Hepatocyte (in vitro differentiated cells): ENCODE measurements around the gene KCNJ4.

ENCODE experiments used
- EZH2 ChIP-seq: fragments of 200-600 bp; sonication (generic); IDR thresholded peaks from 2 replicates; pipeline ENCODE4 v1.6.1; 2016; ENCODE audit warnings: antibody characterized with exemption, mild to moderate bottlenecking, borderline replicate concordance
- EZH2phosphoT487 ChIP-seq: fragments of 200-600 bp; sonication (generic); IDR thresholded peaks from one replicate; pipeline ENCODE4 v1.6.1; 2018; ENCODE audit warnings: antibody characterized with exemption, mild to moderate bottlenecking, low read depth, moderate library complexity; ENCODE audit not compliant: unreplicated experiment, severe bottlenecking
- TF ChIP-seq, protein P1 (sequence below): fragments of 200-600 bp; sonication (generic); IDR thresholded peaks from 2 replicates; pipeline ENCODE4 v1.5.1; 2016; ENCODE audit warnings: antibody characterized with exemption, mild to moderate bottlenecking; ENCODE audit not compliant: poor library complexity

- TF ChIP-seq, protein P1, sequence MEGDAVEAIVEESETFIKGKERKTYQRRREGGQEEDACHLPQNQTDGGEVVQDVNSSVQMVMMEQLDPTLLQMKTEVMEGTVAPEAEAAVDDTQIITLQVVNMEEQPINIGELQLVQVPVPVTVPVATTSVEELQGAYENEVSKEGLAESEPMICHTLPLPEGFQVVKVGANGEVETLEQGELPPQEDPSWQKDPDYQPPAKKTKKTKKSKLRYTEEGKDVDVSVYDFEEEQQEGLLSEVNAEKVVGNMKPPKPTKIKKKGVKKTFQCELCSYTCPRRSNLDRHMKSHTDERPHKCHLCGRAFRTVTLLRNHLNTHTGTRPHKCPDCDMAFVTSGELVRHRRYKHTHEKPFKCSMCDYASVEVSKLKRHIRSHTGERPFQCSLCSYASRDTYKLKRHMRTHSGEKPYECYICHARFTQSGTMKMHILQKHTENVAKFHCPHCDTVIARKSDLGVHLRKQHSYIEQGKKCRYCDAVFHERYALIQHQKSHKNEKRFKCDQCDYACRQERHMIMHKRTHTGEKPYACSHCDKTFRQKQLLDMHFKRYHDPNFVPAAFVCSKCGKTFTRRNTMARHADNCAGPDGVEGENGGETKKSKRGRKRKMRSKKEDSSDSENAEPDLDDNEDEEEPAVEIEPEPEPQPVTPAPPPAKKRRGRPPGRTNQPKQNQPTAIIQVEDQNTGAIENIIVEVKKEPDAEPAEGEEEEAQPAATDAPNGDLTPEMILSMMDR, result no peak
- TF ChIP-seq EZH2phosphoT487 (no peak), EZH2 (no peak)
Measured at GRCh38 chr22:38406617-38407016, 48.4 kb downstream of the KCNJ4 start.
